ENCODE results near the gene ANO1.

The ANO1 gene

GRCh38 chr11:70119502-70119901, 41.4 kb downstream of the ANO1 start:
- DNase-seq, result no peak

- DNase-seq, result no peak
Measured at GRCh38 chr11:70120674-70121073, 42.6 kb downstream of the ANO1 start.

- DNase-seq, result no peak
Measured at GRCh38 chr11:70122490-70123198, 44.5 kb downstream of the ANO1 start.

GRCh38 chr11:70123711-70124110, 45.6 kb downstream of the ANO1 start:
- DNase-seq, result no peak

- DNase-seq, result no peak
Measured at GRCh38 chr11:70124321-70125000, 46.3 kb downstream of the ANO1 start.

- DNase-seq, result no peak
Measured at GRCh38 chr11:70126494-70126893, 48.4 kb downstream of the ANO1 start.

GRCh38 chr11:70127653-70128434, 49.7 kb downstream of the ANO1 start:
- DNase-seq, result no peak

- no peak for DNase-seq
Measured at GRCh38 chr11:70128435-70128906, 50.4 kb downstream of the ANO1 start.

- DNase-seq, result no peak
Measured at GRCh38 chr11:70129051-70129592, 51.0 kb downstream of the ANO1 start.

- no peak for DNase-seq
Measured at GRCh38 chr11:70130636-70131035, 52.5 kb downstream of the ANO1 start.

- no peak for DNase-seq
Measured at GRCh38 chr11:70131606-70132190, 53.6 kb downstream of the ANO1 start.

GRCh38 chr11:70132641-70133040, 54.5 kb downstream of the ANO1 start:
- DNase-seq, result no peak

- no peak for DNase-seq
Measured at GRCh38 chr11:70133771-70134335, 55.7 kb downstream of the ANO1 start.

- no peak for DNase-seq
Measured at GRCh38 chr11:70134490-70134889, 56.4 kb downstream of the ANO1 start.

GRCh38 chr11:70135142-70135541, 57.0 kb downstream of the ANO1 start:
- DNase-seq, result no peak

GRCh38 chr11:70135625-70136059, 57.5 kb downstream of the ANO1 start:
- DNase-seq, result no peak

- no peak for DNase-seq
Measured at GRCh38 chr11:70137383-70137782, 59.3 kb downstream of the ANO1 start.

- no peak for DNase-seq
Measured at GRCh38 chr11:70138403-70138802, 60.3 kb downstream of the ANO1 start.

- DNase-seq, result no peak
Measured at GRCh38 chr11:70139785-70140410, 61.8 kb downstream of the ANO1 start.

- DNase-seq, result no peak
Measured at GRCh38 chr11:70140711-70141485, 62.8 kb downstream of the ANO1 start.

- no peak for DNase-seq
Measured at GRCh38 chr11:70141486-70142220, 63.5 kb downstream of the ANO1 start.

All from NCI-H446 treated with DMSO at 0.1 percent for 48 hours (cell line).